HG03159 (cell line): ENCODE measurements around the gene MKRN3.
"Not testable (repeated sequence)": the region's sequence is repeated elsewhere in the genome, so short reads cannot be mapped to it uniquely, and the experiment has no call there.

Source experiments
- ATAC-seq: cut with Tn5 transposase; IDR thresholded peaks from one replicate; pipeline ENCODE4 v1.9.1; 2021; ENCODE audit warnings: mild to moderate bottlenecking, moderate library complexity; ENCODE audit not compliant: unreplicated experiment

MKRN3 gene

DNA sequence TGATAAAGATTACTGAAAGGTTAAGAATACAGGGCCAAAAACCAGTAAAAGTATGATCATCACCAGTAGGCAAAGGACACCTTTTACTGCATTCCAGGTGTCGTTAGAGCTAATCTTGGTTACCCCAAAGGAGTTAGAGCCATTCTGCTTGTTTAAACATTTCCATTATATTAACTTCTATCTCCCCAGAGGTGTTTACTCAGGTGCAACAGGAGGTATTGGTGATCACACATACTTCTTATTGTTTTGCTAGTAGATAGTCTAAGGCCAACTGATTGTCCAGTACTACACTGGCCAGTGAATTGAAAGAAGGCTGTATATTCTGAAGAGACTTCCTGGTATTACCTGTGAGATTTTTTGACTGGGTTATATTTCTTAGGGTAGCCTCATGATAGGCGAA, 22.8 kb downstream of the MKRN3 start:
- ATAC-seq = no peak

DNA sequence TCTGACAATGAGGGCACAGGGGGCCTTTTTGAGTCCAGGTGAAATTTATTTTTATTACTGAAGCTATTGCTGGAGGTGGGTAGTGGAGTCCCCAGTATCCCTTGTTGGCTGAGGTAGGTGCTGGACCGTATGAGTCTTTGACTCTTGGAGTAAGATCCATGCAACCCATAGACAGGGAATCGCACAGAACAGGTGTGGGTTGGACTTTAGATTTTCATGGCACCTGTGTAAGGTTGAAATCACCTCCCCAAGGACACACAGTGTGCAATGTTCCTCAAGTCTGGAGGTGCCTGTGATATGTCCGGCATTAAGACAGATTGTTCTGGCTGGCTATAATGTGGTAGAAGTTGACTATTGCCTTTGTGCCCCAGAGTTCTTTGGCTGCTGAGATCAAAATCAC, 23.5 kb downstream of the MKRN3 start:
- no peak for ATAC-seq

DNA sequence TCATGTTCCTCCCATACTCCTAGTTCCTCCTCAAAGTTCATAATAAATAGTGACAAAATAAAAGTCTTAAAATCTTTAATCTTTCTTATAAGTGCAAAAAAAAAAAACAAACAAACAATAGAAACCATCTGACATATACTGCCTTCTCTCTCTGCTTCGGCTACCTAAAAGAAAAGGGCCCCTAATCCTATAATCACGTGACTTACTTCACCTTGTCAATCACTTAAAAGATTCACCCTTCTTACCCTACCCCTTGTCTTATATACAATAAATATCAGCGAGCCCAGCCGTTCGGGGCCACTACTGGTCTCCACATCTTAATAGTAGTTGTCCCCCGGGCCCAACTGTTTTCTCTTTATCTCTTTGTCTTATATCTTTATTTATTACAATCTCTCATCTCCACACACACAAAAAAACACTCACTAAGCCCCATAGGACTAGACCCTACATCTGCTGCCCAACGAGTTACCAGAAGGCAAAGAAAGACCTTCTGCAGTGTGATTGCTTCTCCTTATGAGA, 28.8 kb downstream of the MKRN3 start:
- no peak for ATAC-seq

DNA sequence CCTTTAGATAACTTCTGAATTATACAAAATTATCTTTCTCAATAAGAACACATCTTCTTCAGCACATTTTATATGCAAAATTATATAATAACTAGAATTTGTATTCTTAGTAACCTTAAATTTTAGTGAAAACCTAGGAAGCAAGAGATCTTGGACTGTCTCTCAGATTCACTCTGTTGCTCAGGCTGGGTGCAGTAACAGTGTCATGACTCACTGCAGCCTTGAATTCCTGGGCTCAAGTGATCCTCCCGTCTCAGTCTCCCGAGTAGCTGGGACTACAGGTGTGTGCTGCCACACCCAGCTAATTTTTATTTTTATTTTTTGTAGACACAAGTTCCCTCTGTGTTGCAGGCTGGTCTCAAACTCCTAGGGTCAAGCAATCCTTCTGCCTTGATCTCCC, 29.9 kb downstream of the MKRN3 start:
- no peak for ATAC-seq

DNA sequence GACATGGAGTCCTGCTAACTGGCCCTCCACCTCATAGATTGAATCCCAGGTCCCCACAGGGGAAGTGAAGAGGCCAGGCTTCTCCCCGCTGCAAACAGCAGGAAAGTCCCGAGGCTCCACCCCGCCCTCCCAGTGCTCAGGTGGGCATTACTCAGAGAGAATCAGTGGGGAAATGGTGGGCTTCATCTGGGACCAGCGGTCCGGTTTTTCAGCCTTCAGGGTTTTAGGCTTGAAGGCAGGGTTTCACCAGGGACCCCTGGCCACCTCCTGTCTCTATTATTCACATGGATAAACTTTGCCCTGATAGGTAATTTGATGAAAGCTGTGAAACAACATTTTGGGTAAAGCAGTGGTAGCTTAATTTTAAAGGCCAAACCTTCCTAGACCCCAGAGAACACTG, 31.3 kb downstream of the MKRN3 start:
- no peak for ATAC-seq

DNA sequence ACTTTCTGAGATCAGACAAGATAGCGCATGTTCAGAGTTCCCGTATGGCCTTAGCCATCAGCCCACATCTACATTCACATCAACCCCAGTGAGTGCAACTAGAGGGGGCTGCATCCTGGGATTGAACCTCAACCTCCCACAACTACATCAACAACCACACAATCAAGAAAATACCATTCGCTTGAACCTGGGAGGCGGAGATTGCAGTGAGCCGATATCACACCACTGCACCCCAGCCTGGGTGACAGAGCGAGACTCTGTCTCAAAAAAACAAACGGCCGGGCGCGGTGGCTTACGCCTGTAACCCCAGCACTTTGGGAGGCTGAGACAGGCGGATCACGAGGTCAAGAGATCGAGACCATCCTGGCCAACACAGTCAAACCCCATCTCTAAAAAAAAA, 31.8 kb downstream of the MKRN3 start:
- ATAC-seq = not testable (repeated sequence)

DNA sequence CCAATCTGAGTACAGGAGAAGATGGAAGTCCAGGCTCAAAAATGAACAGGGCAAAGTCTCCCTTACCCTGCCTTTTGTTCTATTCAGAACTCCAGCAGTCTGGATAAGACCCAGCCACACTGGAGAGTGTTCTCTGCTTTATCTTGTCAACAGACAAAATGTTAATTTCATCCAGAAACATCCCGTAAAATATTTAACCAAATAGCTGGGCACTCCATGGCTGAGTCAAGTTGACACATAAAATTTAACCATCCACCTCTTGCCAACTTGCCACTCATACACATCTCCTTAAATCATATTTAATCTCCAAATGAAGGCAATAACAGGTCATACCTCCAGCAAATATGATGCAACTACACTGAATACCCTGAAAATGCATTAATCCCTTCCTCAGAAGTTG, 33.6 kb downstream of the MKRN3 start:
- ATAC-seq = no peak

DNA sequence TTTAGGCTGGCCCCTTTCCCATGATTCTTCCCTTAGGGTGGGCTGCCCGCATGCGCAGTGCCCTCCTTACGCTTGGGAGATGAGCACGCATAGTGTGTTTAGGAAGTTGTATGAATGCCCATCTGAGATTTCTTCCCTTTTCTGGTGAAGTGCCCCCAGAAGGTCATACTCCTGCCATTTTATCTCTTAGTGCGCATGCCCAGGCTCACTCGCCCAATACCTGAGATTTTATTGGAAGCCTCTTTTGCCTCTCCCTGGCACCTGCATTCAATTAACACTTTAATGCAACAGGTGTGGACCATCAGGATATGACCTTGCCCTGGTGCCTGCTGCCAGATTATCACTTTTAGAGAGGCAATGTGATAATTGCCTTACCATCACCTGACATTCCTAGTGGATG, 36.6 kb downstream of the MKRN3 start:
- ATAC-seq = no peak

DNA sequence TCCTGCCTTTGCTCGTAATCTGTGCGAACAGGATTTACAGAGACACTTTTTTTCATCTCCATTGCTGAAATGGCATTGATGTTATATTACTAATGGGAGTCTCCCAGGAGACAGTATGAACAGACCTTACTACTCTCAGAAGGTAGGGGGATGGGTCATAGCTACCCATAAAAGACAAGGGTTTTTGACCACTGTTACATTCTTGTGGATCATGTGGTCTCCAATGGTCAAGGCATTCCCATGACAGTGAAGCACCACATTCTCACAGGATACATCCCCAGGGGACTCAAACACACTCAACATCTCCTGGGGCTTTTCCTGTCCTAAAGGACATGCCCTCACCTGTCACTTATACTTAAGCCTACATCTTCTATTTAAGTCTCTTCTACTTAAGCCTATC, 40.8 kb downstream of the MKRN3 start:
- no peak for ATAC-seq

DNA sequence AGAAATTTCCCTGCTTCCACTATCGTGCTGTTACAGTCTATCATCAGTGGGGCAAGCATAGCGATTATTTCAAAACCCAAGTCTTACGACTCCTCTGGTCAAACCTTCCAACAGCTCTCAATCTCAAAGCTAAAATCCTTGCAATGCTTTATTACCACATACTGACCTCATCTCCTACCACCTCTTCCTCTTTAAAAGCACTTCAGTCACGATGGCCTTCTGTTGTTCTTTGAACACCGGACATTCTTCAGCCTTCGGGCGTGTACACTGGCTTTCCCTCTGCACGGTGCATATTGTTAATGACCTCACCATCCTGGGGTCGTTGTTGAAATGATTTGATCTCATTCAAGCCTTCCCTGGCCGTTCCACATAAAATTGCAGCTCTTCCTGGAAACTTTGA, 51.1 kb downstream of the MKRN3 start:
- ATAC-seq = no peak
